Calu3 (cell line): ENCODE results near the gene SLIT3. TPM values are rescaled to one million over a fixed set of nuclear protein-coding genes. Genes with fewer than 3 reads are reported as not detected.
A peak's percentile ranks its signal among the peaks of the same experiment; 100 is the strongest.

ENCODE experiments used
- BruUV-seq: library from RNA; stranded (reverse); fragments of 400-500 nt; replicated peaks from 2 replicates; lab custom pipeline; 2021; lab: Mats Ljungman, UMichigan
- CTCF ChIA-PET: fragments of 300-600 bp; sonication (Branson Sonifier 250); formaldehyde crosslinking; loops from one replicate; lab custom pipeline; 2022; ENCODE audit warnings: antibody characterized with exemption; lab: Charles Lee
- DNase-seq: peaks from one replicate; pipeline ENCODE4 v3.0.0; 2022
- H3K27ac Mint-ChIP-seq: one replicate; pipeline ENCODE4 v1.8.0; 2022; ENCODE audit warnings: mixed read lengths; ENCODE audit not compliant: unreplicated experiment
- H3K27me3 Mint-ChIP-seq: one replicate; pipeline ENCODE4 v1.8.0; 2022; ENCODE audit warnings: mixed read lengths; ENCODE audit not compliant: unreplicated experiment
- H3K36me3 Mint-ChIP-seq: one replicate; pipeline ENCODE4 v1.8.0; 2022; ENCODE audit warnings: mild to moderate bottlenecking, moderate library complexity, mixed read lengths; ENCODE audit not compliant: insufficient read depth, unreplicated experiment
- H3K4me1 Mint-ChIP-seq: one replicate; pipeline ENCODE4 v1.8.0; 2022; ENCODE audit warnings: mild to moderate bottlenecking, low read depth, mixed read lengths; ENCODE audit not compliant: unreplicated experiment
- H3K4me3 Mint-ChIP-seq: one replicate; pipeline ENCODE4 v1.8.0; 2022; ENCODE audit warnings: mild to moderate bottlenecking, low read depth, moderate library complexity, mixed read lengths; ENCODE audit not compliant: unreplicated experiment
- H3K9me3 Mint-ChIP-seq: one replicate; pipeline ENCODE4 v1.8.0; 2022; ENCODE audit warnings: low read depth, mixed read lengths; ENCODE audit not compliant: unreplicated experiment
- CTCF ChIP-seq: fragments of 200-600 bp; IDR thresholded peaks from one replicate; pipeline ENCODE4 v1.8.0; 2022; ENCODE audit warnings: antibody characterized with exemption; ENCODE audit not compliant: unreplicated experiment
- intact Hi-C: fragments of 100-400 bp; cut with micrococcal nuclease; formaldehyde crosslinking; loops from one replicate; pipeline ENCODE4 v1.10.0; 2022; ENCODE audit not compliant: unreplicated experiment
- total RNA-seq: library from RNA; stranded (reverse); gene quantifications from 2 replicates; pipeline ENCODE4 v1.2.3, GENCODE V29; 2022

The SLIT3 gene
- total RNA-seq, 1 experiment from 2014 or later: not detected

- intact Hi-C loops: no loop called here
- TF ChIP-seq CTCF: no peak
- Mint-ChIP-seq H3K4me3 (no peak overlapping the region), H3K27ac (peak overlapping the region; percentile 29), H3K9me3 (no peaks in the 10 kb centered on the region), H3K4me1 (peaks cover 25% of the 10 kb centered on the region), H3K27me3 (no peaks in the 10 kb centered on the region), H3K36me3 (no peaks in the 10 kb centered on the region)
- no peak for DNase-seq
- CTCF ChIA-PET: no interaction called here
- no TSS peak for BruUV-seq
Observed at GRCh38 chr5:168713051-168713450, 587.9 kb downstream of the SLIT3 start.

GRCh38 chr5:168712280-168712924, 588.5 kb downstream of the SLIT3 start:
- H3K27ac Mint-ChIP-seq: peak overlapping the region; percentile 29

GRCh38 chr5:168710706-168711105, 590.2 kb downstream of the SLIT3 start:
- Mint-ChIP-seq H3K4me1 (peaks cover 25% of the 10 kb centered on the region), H3K9me3 (no peaks in the 10 kb centered on the region), H3K27ac (no peak overlapping the region), H3K27me3 (peaks cover 3% of the 10 kb centered on the region), H3K4me3 (no peak overlapping the region), H3K36me3 (no peaks in the 10 kb centered on the region)
- no peak for TF ChIP-seq CTCF
- DNase-seq: no peak
- no TSS peak for BruUV-seq
- CTCF ChIA-PET: interaction anchor here (0.6 to 0.7 kb wide), 3 partner anchors 304 to 454 kb away, joined by 3 to 4 read pairs (median 3); no protein-coding TSS in a partner anchor
- intact Hi-C loops: no loop called here

More at GRCh38 chr5:168712280-168712924, 588.5 kb downstream of the SLIT3 start:
- DNase-seq: peak; percentile 37
- CTCF ChIA-PET: interaction anchor here (0.6 kb wide), 1 partner anchor 195 kb away, joined by 3 read pairs; no protein-coding TSS in a partner anchor
- intact Hi-C loops: no loop called here
- Mint-ChIP-seq H3K9me3 (no peaks in the 10 kb centered on the region), H3K4me3 (no peak overlapping the region), H3K36me3 (no peaks in the 10 kb centered on the region), H3K4me1 (peaks cover 25% of the 10 kb centered on the region), H3K27me3 (no peaks in the 10 kb centered on the region)
- no TSS peak for BruUV-seq
- no peak for TF ChIP-seq CTCF

GRCh38 chr5:168707716-168708695, 592.9 kb downstream of the SLIT3 start:
- no peaks in the 10 kb centered on the region for H3K9me3 Mint-ChIP-seq
- CTCF ChIA-PET: interaction anchor here (0.9 kb wide), 1 partner anchor 1906 kb away, joined by 4 read pairs; no protein-coding TSS in a partner anchor
- H3K27me3 Mint-ChIP-seq: peaks cover 22% of the 10 kb centered on the region
- H3K4me1 Mint-ChIP-seq: peaks cover 14% of the 10 kb centered on the region
- no peak for TF ChIP-seq CTCF
- intact Hi-C loops: loop anchor here (10.0 kb wide), 3 partner anchors 237 to 877 kb away; partner anchors contain the start of gene SPDL1
- H3K36me3 Mint-ChIP-seq: no peaks in the 10 kb centered on the region
- BruUV-seq: no TSS peak
- H3K4me3 Mint-ChIP-seq: no peak overlapping the region
- DNase-seq: no peak
- no peak overlapping the region for H3K27ac Mint-ChIP-seq
